NCI-H748 (cell line): ENCODE data around the gene POPDC3.
"Not testable (repeated sequence)": the region's sequence is repeated elsewhere in the genome, so short reads cannot be mapped to it uniquely, and the experiment has no call there.

Source experiments
- DNase-seq: peaks from one replicate; lab custom pipeline; 2025; ENCODE audit not compliant: unreplicated experiment; lab: John Stamatoyannopoulos, UW

POPDC3 gene

GRCh38 chr6:105196076-105196475 lies 16.3 kb upstream of the POPDC3 start:
- DNase-seq: no peak

GRCh38 chr6:105194591-105194990 lies 14.8 kb upstream of the POPDC3 start:
- no peak for DNase-seq

- DNase-seq: no peak
Observed at GRCh38 chr6:105194106-105194505, 14.3 kb upstream of the POPDC3 start.

DNA sequence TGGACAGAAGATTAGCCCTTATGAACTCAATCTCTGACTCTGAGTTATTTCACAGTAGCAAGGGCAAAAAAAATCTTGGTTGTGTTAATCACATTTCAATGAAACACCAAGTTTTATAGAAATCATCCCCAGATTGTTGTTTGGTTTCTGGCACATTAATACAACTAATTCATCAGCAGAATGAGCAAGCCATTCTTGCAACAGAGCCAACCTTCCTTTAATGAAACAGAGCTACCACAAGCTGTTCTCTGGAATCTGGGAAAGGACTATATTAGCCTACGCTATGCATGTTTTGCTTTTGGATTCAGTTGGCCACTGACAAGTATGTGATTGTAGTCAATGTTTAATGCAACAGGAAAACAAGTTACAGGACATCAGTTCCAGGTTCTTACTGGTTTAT lies 13.8 kb upstream of the POPDC3 start:
- DNase-seq: no peak

- DNase-seq: no peak
Observed at GRCh38 chr6:105192707-105193465, 13.1 kb upstream of the POPDC3 start.

DNA sequence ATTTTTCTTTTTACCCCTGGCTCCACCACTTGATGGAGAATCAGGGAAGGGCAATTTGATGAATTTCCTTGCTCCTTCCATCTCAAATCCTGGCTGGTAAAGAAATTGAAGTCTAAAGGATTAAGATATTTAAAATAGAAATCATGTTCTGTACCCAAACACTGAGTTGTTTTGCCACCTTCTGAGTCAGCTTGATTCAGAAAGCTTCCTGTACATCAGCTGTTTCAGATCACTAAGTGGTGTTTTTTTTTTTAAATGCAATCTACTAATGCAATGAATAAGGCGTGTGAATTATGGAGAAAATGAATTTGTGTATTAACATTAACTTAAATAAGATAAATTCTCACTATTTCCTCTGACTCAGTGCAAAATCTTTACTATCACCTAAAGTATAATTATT lies 11.5 kb upstream of the POPDC3 start:
- DNase-seq: no peak

- no peak for DNase-seq
Observed at GRCh38 chr6:105189026-105189820, 9.4 kb upstream of the POPDC3 start.

DNA sequence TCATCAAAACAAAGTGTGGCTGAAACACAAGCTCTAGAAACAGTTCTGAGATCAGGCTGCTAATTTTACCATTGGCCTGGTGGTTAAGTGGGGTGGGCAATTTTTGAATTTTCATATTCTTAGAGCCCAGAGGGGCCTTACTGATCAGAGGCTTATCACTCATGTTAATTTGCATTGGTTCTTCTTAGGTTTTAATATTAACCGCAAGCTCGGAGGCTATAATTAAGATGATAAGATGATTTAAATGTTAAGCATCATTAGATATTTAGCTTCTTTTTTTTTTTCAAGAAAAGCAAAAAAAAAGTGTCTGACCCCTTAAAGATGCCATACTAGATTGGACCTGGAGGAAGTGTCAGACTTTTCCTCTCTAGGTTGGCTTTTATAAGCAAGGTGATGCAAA lies 8.4 kb upstream of the POPDC3 start:
- DNase-seq: no peak

GRCh38 chr6:105186576-105186975 lies 6.8 kb upstream of the POPDC3 start:
- DNase-seq: no peak

GRCh38 chr6:105184921-105185320 lies 5.1 kb upstream of the POPDC3 start:
- no peak for DNase-seq

- no peak for DNase-seq
Observed at GRCh38 chr6:105181981-105182515, 2.2 kb upstream of the POPDC3 start.

DNA sequence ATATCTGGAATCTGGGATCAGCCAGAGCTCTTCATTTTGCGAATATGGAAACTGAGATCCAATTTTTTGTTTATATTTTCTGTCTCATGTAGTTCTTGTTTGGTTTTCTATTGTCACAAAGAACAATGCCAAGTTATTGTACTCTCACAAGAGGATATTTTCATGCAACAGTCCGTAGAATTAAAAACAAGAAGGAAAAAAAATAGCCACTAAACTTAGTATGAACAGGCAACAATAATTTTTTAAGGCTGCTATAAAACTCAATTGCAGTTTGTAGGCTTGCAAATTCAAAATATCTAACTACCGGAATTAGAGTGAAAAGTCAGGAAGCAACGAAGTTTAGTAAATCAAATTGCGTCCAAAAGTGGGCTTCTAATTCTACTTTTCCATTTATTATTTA lies 1.2 kb downstream of the POPDC3 start:
- DNase-seq: no peak

DNA sequence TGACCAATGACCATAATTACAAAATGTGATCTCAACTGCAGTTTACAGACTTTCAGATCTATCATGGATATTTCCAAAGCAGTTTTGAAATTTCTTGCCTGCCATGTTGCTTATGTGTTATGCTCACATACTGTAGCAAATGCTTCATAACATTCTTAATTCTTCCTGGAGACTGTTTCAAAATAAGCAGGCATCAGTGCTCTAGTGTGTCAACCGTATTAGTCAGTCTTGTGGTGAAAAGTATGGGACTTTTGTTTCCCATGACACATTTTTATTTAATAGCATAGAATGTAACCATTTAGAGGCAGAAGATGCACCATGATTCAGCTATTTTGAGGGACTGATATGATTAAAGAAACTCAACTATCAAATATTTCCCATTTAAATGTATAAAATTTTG lies 1.7 kb downstream of the POPDC3 start:
- no peak for DNase-seq

GRCh38 chr6:105177556-105177955 lies 2.3 kb downstream of the POPDC3 start:
- DNase-seq: peak; percentile 2

- DNase-seq: no peak
Observed at GRCh38 chr6:105174512-105174911, 5.3 kb downstream of the POPDC3 start.

- DNase-seq: not testable (repeated sequence)
Observed at GRCh38 chr6:105172515-105172914, 7.3 kb downstream of the POPDC3 start.

- DNase-seq: peak; percentile 65
Observed at GRCh38 chr6:105170059-105170458, 9.8 kb downstream of the POPDC3 start.

DNA sequence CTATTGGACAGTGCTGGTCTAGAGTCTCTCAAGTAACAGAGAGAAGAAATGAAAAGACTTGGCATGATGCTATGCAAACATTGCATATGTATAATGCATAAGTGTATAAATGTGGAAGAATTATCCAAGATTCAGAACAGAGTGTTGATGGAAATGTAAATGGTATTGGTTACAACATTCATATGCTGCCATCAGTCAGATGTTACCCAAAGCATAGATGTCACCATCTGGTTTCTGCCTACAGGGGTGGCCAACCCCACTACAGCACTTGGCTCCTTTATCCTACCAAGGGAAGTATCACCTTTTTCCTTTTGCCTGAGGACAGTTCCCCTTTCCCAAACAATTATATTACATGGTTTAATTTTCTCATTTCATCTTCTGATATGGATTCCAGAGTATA lies 11.9 kb downstream of the POPDC3 start:
- no peak for DNase-seq

DNA sequence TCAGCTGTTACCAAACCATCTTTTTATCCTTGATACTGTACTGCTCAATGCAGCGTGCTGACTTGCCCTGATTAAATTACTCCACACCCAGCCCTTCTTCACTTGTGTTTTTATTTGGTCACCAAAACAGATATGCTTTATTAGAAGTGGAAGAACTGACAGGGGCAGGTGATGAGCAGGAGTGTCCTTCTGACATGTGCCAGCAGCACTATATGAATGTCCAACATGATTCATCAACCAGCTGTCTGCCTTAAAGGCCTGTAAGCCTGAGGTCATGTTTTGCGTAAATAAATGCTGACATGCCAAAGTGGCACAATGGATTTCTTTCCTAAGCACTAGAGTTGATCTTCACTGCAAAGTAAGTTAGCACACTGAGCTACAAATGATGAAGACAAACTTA lies 15.4 kb downstream of the POPDC3 start:
- peak; percentile 89 for DNase-seq

DNA sequence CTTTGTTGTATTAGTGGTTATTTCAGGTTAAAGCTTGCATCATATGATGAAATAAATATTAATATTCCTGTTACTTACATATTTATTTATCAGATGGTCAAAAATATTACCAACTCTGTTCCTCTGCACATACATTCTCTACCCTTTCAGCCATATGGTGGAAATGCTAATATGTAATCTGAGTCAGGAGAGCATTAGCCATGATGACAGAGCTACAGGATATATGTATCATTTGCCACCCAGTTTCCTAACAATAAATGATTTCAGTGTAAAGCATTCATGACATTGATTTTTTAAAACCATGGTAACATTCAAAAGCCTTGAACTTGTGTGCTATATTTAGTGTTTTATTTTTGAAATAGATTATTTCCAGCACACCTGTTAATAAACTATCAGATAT lies 16.6 kb downstream of the POPDC3 start:
- DNase-seq: peak; percentile 19

GRCh38 chr6:105162377-105162776 lies 17.4 kb downstream of the POPDC3 start:
- DNase-seq: no peak

DNA sequence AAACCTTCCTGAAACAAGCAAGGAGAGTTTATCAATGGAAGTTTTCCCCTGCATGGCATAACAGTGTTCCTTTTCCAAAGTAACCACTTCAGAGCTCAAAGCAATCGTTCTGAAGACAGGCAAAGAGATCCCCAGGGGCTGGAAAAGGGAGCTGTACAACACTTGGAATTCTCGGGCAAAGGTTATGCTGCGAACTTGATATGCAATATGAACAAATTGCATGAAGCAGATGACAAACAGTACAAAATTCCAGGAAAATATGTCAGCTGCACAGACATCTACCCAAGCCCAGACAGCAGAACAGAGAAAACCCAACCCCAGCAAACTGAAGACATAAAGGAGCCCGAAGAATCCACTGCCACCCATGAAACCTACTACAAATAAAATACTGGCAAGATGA lies 18.4 kb downstream of the POPDC3 start:
- DNase-seq: no peak
